Measurements from ENCODE around the gene NIPAL3. TPM values are rescaled to one million over a fixed set of nuclear protein-coding genes. Genes with fewer than 3 reads are reported as not detected.

The NIPAL3 gene
- total and polyA plus RNA-seq, 9 donors: 4.4 to 22.3 (median 13.1) TPM

DNA sequence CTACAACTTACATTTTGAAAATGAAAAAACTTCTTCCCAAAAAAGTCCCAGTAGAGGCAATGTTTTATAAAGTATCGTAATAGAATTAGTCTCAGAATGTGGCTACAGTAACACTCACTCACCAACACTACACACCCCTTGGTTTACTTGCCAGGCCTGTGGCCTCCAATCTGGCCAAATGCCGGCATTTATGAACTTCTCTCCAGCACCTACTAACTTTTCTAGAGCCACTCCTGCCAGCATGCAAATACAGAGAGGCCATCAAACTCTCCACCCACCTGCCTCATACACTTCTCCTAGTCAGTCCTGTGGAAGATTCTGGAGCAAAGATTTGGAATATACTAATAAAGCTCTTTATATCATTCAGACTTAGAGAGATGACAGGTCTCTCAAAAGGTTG, 34.3 kb upstream of the NIPAL3 start:
- intact Hi-C loops (cut with DNase I): no loop called here
- 89 to 96% (median 94%) methylated on average over 2 of the region's 2 CpGs for WGBS, 3 donors

DNA sequence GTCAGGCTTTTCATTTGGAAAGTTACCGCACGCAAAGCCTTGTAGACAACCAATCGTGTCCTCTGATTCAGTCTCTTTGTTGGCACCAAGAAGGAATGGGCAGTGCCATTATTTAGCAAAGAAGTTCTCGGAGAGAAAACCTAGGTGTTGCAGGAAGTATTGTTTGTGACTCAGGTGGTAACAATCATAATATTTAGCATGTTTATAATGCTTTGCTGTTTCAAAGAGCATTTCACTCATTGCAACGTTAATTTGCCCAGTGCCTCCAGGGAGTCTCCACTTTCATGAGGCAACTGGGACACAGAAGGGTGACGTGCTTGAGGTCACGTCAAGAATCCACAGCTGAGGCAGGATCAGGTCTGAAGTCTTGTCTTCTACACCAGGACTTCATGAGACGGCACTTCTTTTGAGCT, 33.4 kb upstream of the NIPAL3 start:
- Histone ChIP-seq H3K36me3 (no peaks in the 10 kb centered on the region), H3K9me3 (no peaks in the 10 kb centered on the region), H3K27ac (no peak overlapping the region), H3K4me3 (no peak overlapping the region), H3K4me1 (ENCODE audit: insufficient read depth) (no peaks in the 10 kb centered on the region), H3K27me3 (no peaks in the 10 kb centered on the region)
- DNase-seq: no peak
- WGBS, 3 donors: 94 to 96% (median 94%) methylated on average over 8 of the region's 8 CpGs
- intact Hi-C loops (cut with DNase I): no loop called here
- TF ChIP-seq EP300 (IDR thresholded peaks at IDR 0.05) (no peak), POLR2A (IDR thresholded peaks at IDR 0.05) (no peak), CTCF (IDR thresholded peaks at IDR 0.05) (no peak)

More for the DNA sequence above, 34.3 kb upstream of the NIPAL3 start:
- TF ChIP-seq EP300 (IDR thresholded peaks at IDR 0.05) (no peak), POLR2A (IDR thresholded peaks at IDR 0.05) (no peak)
- H3K27ac ChIP-seq: no peak overlapping the region
- no peaks in the 10 kb centered on the region for H3K9me3 ChIP-seq
- no peak for DNase-seq
- H3K4me1 ChIP-seq (ENCODE audit: insufficient read depth): no peaks in the 10 kb centered on the region
- no peak overlapping the region for H3K4me3 ChIP-seq
- no peaks in the 10 kb centered on the region for H3K27me3 ChIP-seq
- H3K36me3 ChIP-seq: no peaks in the 10 kb centered on the region

DNA sequence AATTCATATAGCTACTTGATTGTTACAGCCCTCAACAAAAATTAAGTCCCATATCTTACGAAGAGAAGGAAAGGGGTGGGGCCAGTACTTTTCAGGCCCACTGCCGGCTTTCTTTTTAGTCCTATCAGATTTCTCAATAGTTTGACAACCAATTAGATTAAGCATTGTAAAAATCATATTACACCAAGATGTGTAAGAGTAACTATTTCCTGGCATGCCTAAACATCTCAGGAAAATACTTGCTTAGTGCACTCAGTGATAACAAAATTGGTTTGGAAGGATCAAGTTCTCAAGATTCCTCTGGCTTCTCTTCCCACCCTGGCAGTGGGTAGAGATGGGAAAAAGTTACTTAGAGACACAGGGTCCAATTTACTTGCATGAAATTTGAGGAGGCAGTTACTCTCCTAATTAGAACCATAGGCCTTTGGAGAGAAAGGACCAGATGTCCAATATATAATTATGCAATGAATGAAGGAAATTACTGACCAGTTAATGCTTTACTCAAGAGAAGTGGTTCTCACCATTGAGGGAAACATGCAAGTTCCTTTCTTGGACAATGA, 32.1 kb upstream of the NIPAL3 start:
- no peak for TF ChIP-seq EP300 (IDR thresholded peaks at IDR 0.05)
- TF ChIP-seq POLR2A (IDR thresholded peaks at IDR 0.05): no peak
- TF ChIP-seq CTCF (IDR thresholded peaks at IDR 0.05): no peak

GRCh38 chr1:24384251-24385090, 31.1 kb upstream of the NIPAL3 start:
- Histone ChIP-seq H3K27ac (no peak overlapping the region), H3K9me3 (no peaks in the 10 kb centered on the region), H3K4me3 (no peak overlapping the region), H3K4me1 (ENCODE audit: insufficient read depth) (no peaks in the 10 kb centered on the region), H3K36me3 (no peaks in the 10 kb centered on the region), H3K27me3 (no peaks in the 10 kb centered on the region)
- TF ChIP-seq POLR2A (IDR thresholded peaks at IDR 0.05): no peak
- 67 to 76% (median 75%) methylated on average over 13 of the region's 13 CpGs for WGBS, 3 donors
- DNase-seq: no peak
- intact Hi-C loops (cut with DNase I): loop anchor here in 2 of 4 donors (5.0 kb wide), 2 partner anchors 182 to 187 kb away; no protein-coding TSS in a partner anchor

More for the DNA sequence above, 32.1 kb upstream of the NIPAL3 start:
- no peaks in the 10 kb centered on the region for H3K36me3 ChIP-seq
- H3K27ac ChIP-seq: no peak overlapping the region
- no peak for DNase-seq
- intact Hi-C loops (cut with DNase I): no loop called here
- WGBS, 3 donors: 77 to 82% (median 78%) methylated on average over 2 of the region's 2 CpGs
- no peaks in the 10 kb centered on the region for H3K27me3 ChIP-seq
- no peaks in the 10 kb centered on the region for H3K9me3 ChIP-seq
- H3K4me1 ChIP-seq (ENCODE audit: insufficient read depth): no peaks in the 10 kb centered on the region
- H3K4me3 ChIP-seq: no peak overlapping the region

DNA sequence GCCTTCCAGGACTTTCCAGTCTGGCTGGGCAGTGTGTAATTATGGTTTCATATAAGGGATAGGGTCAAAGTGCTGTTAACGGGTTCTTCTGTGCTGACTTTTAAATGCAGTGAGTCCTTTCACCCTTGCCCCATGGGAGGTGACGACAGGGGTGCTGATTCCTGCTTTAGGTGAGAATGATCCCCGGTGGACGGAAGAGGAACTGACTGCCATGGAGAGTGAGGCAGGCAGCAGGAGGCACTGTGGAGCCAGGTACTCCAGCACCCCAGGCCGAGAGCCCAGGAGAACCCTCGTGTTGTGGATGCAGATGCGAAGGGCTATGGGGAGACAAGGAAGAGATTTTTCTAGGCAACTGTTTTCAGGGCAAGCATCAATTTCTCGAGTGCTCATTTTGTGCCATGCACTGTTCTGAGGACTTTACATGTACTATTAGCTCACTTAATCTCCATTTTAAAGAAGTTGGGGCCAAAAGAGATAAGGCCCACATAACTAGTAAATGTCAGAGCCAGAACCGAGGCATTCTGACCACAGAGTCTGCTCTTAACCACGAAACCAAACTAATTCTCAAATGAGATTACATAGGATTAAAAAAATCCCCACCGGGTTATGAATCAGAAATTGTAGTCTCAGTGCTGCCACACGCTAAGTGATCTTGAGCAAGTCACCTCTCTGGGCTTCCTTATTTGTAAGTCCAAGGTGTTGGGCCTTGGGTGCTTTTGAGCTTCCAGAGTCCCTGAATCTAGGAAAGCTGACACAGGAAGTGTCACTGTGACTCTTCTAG, 30.3 kb upstream of the NIPAL3 start:
- Histone ChIP-seq H3K9me3 (no peaks in the 10 kb centered on the region), H3K4me1 (ENCODE audit: insufficient read depth) (no peaks in the 10 kb centered on the region), H3K27ac (no peak overlapping the region), H3K36me3 (no peaks in the 10 kb centered on the region), H3K4me3 (no peak overlapping the region), H3K27me3 (no peaks in the 10 kb centered on the region)
- WGBS, 3 donors: 85 to 87% (median 87%) methylated on average over 12 of the region's 12 CpGs
- DNase-seq: no peak
- TF ChIP-seq CTCF (IDR thresholded peaks at IDR 0.05) (no peak), EP300 (IDR thresholded peaks at IDR 0.05) (no peak), POLR2A (IDR thresholded peaks at IDR 0.05) (no peak)
- intact Hi-C loops (cut with DNase I): loop anchor here in 2 of 4 donors (5.0 kb wide), 2 partner anchors 183 to 188 kb away; no protein-coding TSS in a partner anchor
